GM11168 (cell line): ENCODE measurements around the gene KIAA0513.

ENCODE experiments used
- in situ Hi-C: fragments of 300-500 bp; cut with MboI; formaldehyde crosslinking; loops from one replicate; pipeline ENCODE4 v1.12.0; 2022; ENCODE audit warnings: low sequenced_read_pairs; ENCODE audit not compliant: unreplicated experiment

Gene KIAA0513

GRCh38 chr16:85003725-85004586 is 23.6 kb upstream of the KIAA0513 start:
- in situ Hi-C loops, result no loop called here

- in situ Hi-C loops, result no loop called here
Measured at GRCh38 chr16:85004587-85005205, 22.9 kb upstream of the KIAA0513 start.

GRCh38 chr16:85005285-85006069 is 22.1 kb upstream of the KIAA0513 start:
- in situ Hi-C loops, result no loop called here

GRCh38 chr16:85006639-85007038 is 21.0 kb upstream of the KIAA0513 start:
- in situ Hi-C loops, result no loop called here

- in situ Hi-C loops, result no loop called here
Measured at GRCh38 chr16:85007496-85008214, 19.9 kb upstream of the KIAA0513 start.

GRCh38 chr16:85008271-85008670 is 19.3 kb upstream of the KIAA0513 start:
- in situ Hi-C loops, result no loop called here

GRCh38 chr16:85010446-85010930 is 17.1 kb upstream of the KIAA0513 start:
- in situ Hi-C loops, result no loop called here

GRCh38 chr16:85010931-85011845 is 16.4 kb upstream of the KIAA0513 start, which contains the start of gene ZDHHC7:
Gene ZDHHC7 (minus strand): TSS chr16:85011535. CDS start chr16:84990618, 20,917 bp downstream.
- in situ Hi-C loops, result no loop called here

GRCh38 chr16:85011846-85012284 is 15.7 kb upstream of the KIAA0513 start:
- in situ Hi-C loops, result no loop called here

GRCh38 chr16:85014311-85014710 is 13.3 kb upstream of the KIAA0513 start:
- in situ Hi-C loops, result no loop called here

- in situ Hi-C loops, result no loop called here
Measured at GRCh38 chr16:85015481-85016187, 12.0 kb upstream of the KIAA0513 start.

- in situ Hi-C loops, result no loop called here
Measured at GRCh38 chr16:85017151-85017550, 10.4 kb upstream of the KIAA0513 start.

GRCh38 chr16:85017633-85018032 is 10.0 kb upstream of the KIAA0513 start:
- in situ Hi-C loops, result no loop called here

- in situ Hi-C loops, result no loop called here
Measured at GRCh38 chr16:85018529-85019236, 8.9 kb upstream of the KIAA0513 start.

GRCh38 chr16:85019659-85020245 is 7.8 kb upstream of the KIAA0513 start:
- in situ Hi-C loops, result no loop called here

GRCh38 chr16:85025781-85026653 is 1.6 kb upstream of the KIAA0513 start:
- in situ Hi-C loops, result no loop called here
